ENCODE measurements around the gene EME1. TPM values are rescaled to one million over a fixed set of nuclear protein-coding genes. Genes with fewer than 3 reads are reported as not detected.

EME1 gene
- total and polyA plus RNA-seq, 2 of the 8 experiments (the other 6 are each of a cell fraction or from before 2014, with no cell fraction given) = 13.9 to 16.3 TPM

GRCh38 chr17:50381920-50382319, 8.9 kb downstream of the EME1 start:
- DNase-seq (ENCODE audit: low read depth in 1 of 2, low spot score in 2 of 2) (no peak), FAIRE-seq (no peak)
- ChIA-PET CTCF (ENCODE audit: partially characterized antibody) (interaction anchor here (1.1 to 7.0 kb wide), 7 partner anchors 9 to 182 kb away, joined by 3 to 51 read pairs (median 6); partner anchors contain the start of gene LRRC59), POLR2A (ENCODE audit: partially characterized antibody) (interaction anchor here (1.0 to 27.4 kb wide), 8 partner anchors 8 to 208 kb away, joined by 3 to 313 read pairs (median 4); partner anchors contain the start of genes EME1, LRRC59, MRPL27 and XYLT2)
- Histone ChIP-seq H3K27me3 (replicated peaks in 1 of 4; ENCODE audit: control insufficient read depth in 3 of 4, extremely low read depth in 1 of 4, insufficient read depth in 3 of 4, low read length in 3 of 4) (no peaks in the 10 kb centered on the region), H3K9ac (replicated peaks in 1 of 4; ENCODE audit: extremely low read depth in 1 of 4, low read depth in 3 of 4, low read length in 3 of 4) (no peak overlapping the region), H4K8ac (ENCODE audit: extremely low read depth, insufficient read depth, low read length) (no peak overlapping the region), H3K79me2 (ENCODE audit: control insufficient read depth in 1 of 2, insufficient read depth in 2 of 2, low read length in 2 of 2) (no peaks in the 10 kb centered on the region), H3K23ac (ENCODE audit: insufficient read length) (no peak overlapping the region), H3K4me1 (replicated peaks in 1 of 4; ENCODE audit: control insufficient read depth in 3 of 4, insufficient read depth in 4 of 4, low read length in 3 of 4) (no peaks in the 10 kb centered on the region), H2BK20ac (ENCODE audit: low read length) (no peak overlapping the region), H3K4me3 (ENCODE audit: extremely low read depth in 1 of 4, insufficient read depth in 2 of 4, low read depth in 3 of 4, low read length in 4 of 4) (no peak overlapping the region), H3K14ac (ENCODE audit: insufficient read length) (no peak overlapping the region), H3K4ac (replicated peaks; ENCODE audit: insufficient read length, low read depth, low read length) (no peak overlapping the region), H3K23me2 (ENCODE audit: low read depth, low read length) (no peaks in the 10 kb centered on the region), H2BK5ac (ENCODE audit: low read depth, low read length) (no peak overlapping the region), H2BK120ac (replicated peaks; ENCODE audit: low read depth, low read length) (no peak overlapping the region), H2BK15ac (ENCODE audit: low read length) (no peak overlapping the region), H2BK12ac (ENCODE audit: low read depth, low read length) (no peak overlapping the region), H3K56ac (replicated peaks; ENCODE audit: insufficient read length, low read depth, low read length) (no peak overlapping the region), H2AFZ (ENCODE audit: low read length) (no peak overlapping the region), H3K9me3 (ENCODE audit: insufficient read depth in 2 of 2, low read depth in 1 of 2, low read length in 1 of 2) (no peaks in the 10 kb centered on the region), H3K27ac (ENCODE audit: low read depth, low read length) (no peak overlapping the region), H2AK5ac (ENCODE audit: low read depth, low read length) (no peak overlapping the region), H4K5ac (ENCODE audit: insufficient read length, low read depth, low read length) (no peak overlapping the region), H3K36me3 (ENCODE audit: control insufficient read depth in 2 of 4, insufficient read depth in 4 of 4, low read length in 3 of 4) (peaks cover 23 to 78% (median 53%) of the 10 kb centered on the region in 4 experiments; a peak in 7 of 8 replicates), H4K91ac (replicated peaks; ENCODE audit: insufficient read length, low read length) (no peak overlapping the region), H3K18ac (ENCODE audit: extremely low read depth, low read length) (no peak overlapping the region), H4K20me1 (replicated peaks in 1 of 2; ENCODE audit: control insufficient read depth in 1 of 2, insufficient read depth in 2 of 2, low read length in 2 of 2) (peaks cover 0 to 2% of the 10 kb centered on the region in 2 experiments), H3K4me2 (ENCODE audit: insufficient read depth in 1 of 2, low read depth in 2 of 2, low read length in 2 of 2) (no peak overlapping the region), H3K79me1 (ENCODE audit: low read depth, low read length) (no peaks in the 10 kb centered on the region)
- 92% methylated on average over 3 of the region's 3 CpGs; no CpG with 5 or more reads in 1 of the 2 experiments for WGBS, 2 experiments (ENCODE audit: extremely low coverage in 1 of 2, insufficient coverage in 1 of 2, insufficient read length in 1 of 2, insufficient replicate concordance in 2 of 2, low coverage in 1 of 2, low lambda C conversion rate in 2 of 2, missing lambda C conversion rate in 1 of 2)
- no peak for TF ChIP-seq RNF2 (IDR thresholded peaks at IDR 0.05; ENCODE audit: borderline replicate concordance, low read depth, low read length, missing control alignments, poor library complexity, severe bottlenecking)
- TF ChIP-seq CTBP2 (IDR thresholded peaks at IDR 0.05; ENCODE audit: borderline replicate concordance, insufficient read depth, insufficient read length, low read length) = no peak
- no peak for TF ChIP-seq KDM1A (IDR thresholded peaks at IDR 0.05; ENCODE audit: borderline replicate concordance, low read length)
- TF ChIP-seq MAFK (IDR thresholded peaks at IDR 0.05; ENCODE audit: low read depth, low read length) = no peak
- TF ChIP-seq EZH2 (IDR thresholded peaks at IDR 0.05; ENCODE audit: low read depth, low read length, severe bottlenecking) = no peak
- TF ChIP-seq FOSL1 (IDR thresholded peaks at IDR 0.05; ENCODE audit: insufficient read depth, low read depth, low read length) = no peak
- no peak for TF ChIP-seq RBBP5 (IDR thresholded peaks at IDR 0.05; ENCODE audit: borderline replicate concordance, low read depth, low read length)
- TF ChIP-seq HDAC2 (IDR thresholded peaks at IDR 0.05; ENCODE audit: borderline replicate concordance in 1 of 2, low read depth in 2 of 2, low read length in 2 of 2) = no peak
- TF ChIP-seq SP2 (IDR thresholded peaks at IDR 0.05; ENCODE audit: low read length) = no peak

Data from H1 (cell line).